Astrocyte (in vitro differentiated cells and primary cell): ENCODE results near the gene SLC10A2. TPM values are rescaled to one million over a fixed set of nuclear protein-coding genes. Genes with fewer than 3 reads are reported as not detected.

Experiments used
- DNase-seq: peaks from one replicate; pipeline ENCODE4 v3.0.0-alpha.2; 2010; ENCODE audit warnings: low read depth
- FAIRE-seq: peaks from 2 replicates; lab custom pipeline; 2011; peaks lifted over from hg19 to GRCh38; lab: Jason Lieb, UNC
- H2AFZ ChIP-seq: 2 replicates; pipeline ENCODE4 v1.6.0; 2012; ENCODE audit warnings: low read depth, low read length, inconsistent platforms
- H3K27ac ChIP-seq: 2 replicates; pipeline ENCODE4 v1.5.1; 2011; ENCODE audit warnings: low read depth, low read length, inconsistent platforms
- H3K27me3 ChIP-seq: 2 replicates; pipeline ENCODE4 v1.6.0; 2011; ENCODE audit warnings: low read length, inconsistent platforms; ENCODE audit not compliant: insufficient read depth
- H3K36me3 ChIP-seq: 2 replicates; pipeline ENCODE4 v1.5.1; 2011; ENCODE audit warnings: low read length, inconsistent platforms; ENCODE audit not compliant: insufficient read depth
- H3K4me1 ChIP-seq: 2 replicates; pipeline ENCODE4 v1.5.1; 2011; ENCODE audit warnings: low read length, inconsistent platforms; ENCODE audit not compliant: insufficient read depth
- H3K4me2 ChIP-seq: 2 replicates; pipeline ENCODE4 v1.6.0; 2012; ENCODE audit warnings: low read length, inconsistent platforms
- H3K4me3 ChIP-seq: 2 replicates; pipeline ENCODE4 v1.5.1; 2011; ENCODE audit warnings: low read depth, mild to moderate bottlenecking, low read length, inconsistent platforms; ENCODE audit not compliant: insufficient read depth
- H3K79me2 ChIP-seq: 2 replicates; pipeline ENCODE4 v1.6.0; 2012; ENCODE audit warnings: mild to moderate bottlenecking, low read length, inconsistent platforms; ENCODE audit not compliant: insufficient read depth
- H3K9ac ChIP-seq: 2 replicates; pipeline ENCODE4 v1.6.0; 2012; ENCODE audit warnings: mild to moderate bottlenecking, low read length, inconsistent platforms
- H3K9me3 ChIP-seq: 2 replicates; pipeline ENCODE4 v1.5.1; 2012; ENCODE audit warnings: low read depth, mild to moderate bottlenecking, low read length, inconsistent platforms; ENCODE audit not compliant: insufficient read depth
- H4K20me1 ChIP-seq: 2 replicates; pipeline ENCODE4 v1.6.0; 2012; ENCODE audit warnings: low read length, inconsistent platforms; ENCODE audit not compliant: insufficient read depth
- H3K27ac Mint-ChIP-seq: one replicate; pipeline ENCODE4 v1.8.0; 2021; ENCODE audit warnings: mild to moderate bottlenecking, mixed read lengths; ENCODE audit not compliant: unreplicated experiment
- H3K27me3 Mint-ChIP-seq: one replicate; pipeline ENCODE4 v1.8.0; 2021; ENCODE audit warnings: low read depth, mixed read lengths; ENCODE audit not compliant: unreplicated experiment
- H3K36me3 Mint-ChIP-seq: one replicate; pipeline ENCODE4 v1.8.0; 2021; ENCODE audit warnings: low read depth, mixed read lengths; ENCODE audit not compliant: unreplicated experiment
- H3K4me1 Mint-ChIP-seq: one replicate; pipeline ENCODE4 v1.8.0; 2021; ENCODE audit warnings: low read depth, mixed read lengths; ENCODE audit not compliant: unreplicated experiment
- H3K4me3 Mint-ChIP-seq: one replicate; pipeline ENCODE4 v1.8.0; 2021; ENCODE audit warnings: mild to moderate bottlenecking, moderate library complexity, mixed read lengths; ENCODE audit not compliant: unreplicated experiment
- H3K9me3 Mint-ChIP-seq: one replicate; pipeline ENCODE4 v1.8.0; 2021; ENCODE audit warnings: mild to moderate bottlenecking, mixed read lengths; ENCODE audit not compliant: unreplicated experiment
- CTCF ChIP-seq: IDR thresholded peaks from 2 replicates; pipeline ENCODE4 v1.5.1; 2011; ENCODE audit warnings: low read depth, mild to moderate bottlenecking, inconsistent platforms, low read length, moderate library complexity; ENCODE audit not compliant: insufficient read depth
- EZH2 ChIP-seq: IDR thresholded peaks from 2 replicates; pipeline ENCODE4 v1.6.1; 2012; ENCODE audit warnings: mild to moderate bottlenecking, low read length, inconsistent platforms; ENCODE audit not compliant: insufficient read depth
- total RNA-seq: library from RNA; stranded (reverse); gene quantifications from 2 replicates; pipeline ENCODE4 v1.2.1, GENCODE V29; 2021

Gene SLC10A2
- total RNA-seq, 1 donor from 2014 or later = not detected

GRCh38 chr13:103056008-103056407 is 10.2 kb downstream of the SLC10A2 start:
- Mint-ChIP-seq H3K27me3 (no peaks in the 10 kb centered on the region), H3K4me3 (no peak overlapping the region), H3K27ac (no peak overlapping the region), H3K36me3 (peaks cover 2% of the 10 kb centered on the region), H3K4me1 (no peaks in the 10 kb centered on the region), H3K9me3 (peaks cover 17% of the 10 kb centered on the region)
- H3K9me3 ChIP-seq = peaks cover 6% of the 10 kb centered on the region
- H3K36me3 ChIP-seq = no peaks in the 10 kb centered on the region
- no peak overlapping the region for H2AFZ ChIP-seq
- no peaks in the 10 kb centered on the region for H4K20me1 ChIP-seq
- DNase-seq (no peak), FAIRE-seq (no peak)
- TF ChIP-seq EZH2 (no peak), CTCF (no peak)
- no peaks in the 10 kb centered on the region for H3K27me3 ChIP-seq
- no peak overlapping the region for H3K9ac ChIP-seq
- H3K4me3 ChIP-seq = no peak overlapping the region
- no peaks in the 10 kb centered on the region for H3K79me2 ChIP-seq
- H3K4me2 ChIP-seq = no peak overlapping the region
- H3K4me1 ChIP-seq = no peaks in the 10 kb centered on the region
- H3K27ac ChIP-seq = no peak overlapping the region

- Histone ChIP-seq H3K4me1 (no peaks in the 10 kb centered on the region), H4K20me1 (no peaks in the 10 kb centered on the region), H3K9me3 (peaks cover 6% of the 10 kb centered on the region), H2AFZ (no peak overlapping the region), H3K4me2 (no peak overlapping the region), H3K27me3 (no peaks in the 10 kb centered on the region), H3K79me2 (no peaks in the 10 kb centered on the region), H3K9ac (no peak overlapping the region), H3K36me3 (no peaks in the 10 kb centered on the region), H3K4me3 (no peak overlapping the region), H3K27ac (no peak overlapping the region)
- FAIRE-seq (no peak), DNase-seq (no peak)
- Mint-ChIP-seq H3K4me3 (no peak overlapping the region), H3K4me1 (no peaks in the 10 kb centered on the region), H3K9me3 (peaks cover 17% of the 10 kb centered on the region), H3K27me3 (no peaks in the 10 kb centered on the region), H3K36me3 (peaks cover 2% of the 10 kb centered on the region), H3K27ac (no peak overlapping the region)
- TF ChIP-seq EZH2 (no peak), CTCF (no peak)
Observed at GRCh38 chr13:103055166-103055565, 11.1 kb downstream of the SLC10A2 start.

- Mint-ChIP-seq H3K27ac (no peak overlapping the region), H3K9me3 (no peaks in the 10 kb centered on the region), H3K4me3 (no peak overlapping the region), H3K27me3 (no peaks in the 10 kb centered on the region), H3K4me1 (no peaks in the 10 kb centered on the region), H3K36me3 (no peaks in the 10 kb centered on the region)
- Histone ChIP-seq H3K9me3 (no peaks in the 10 kb centered on the region), H3K36me3 (no peaks in the 10 kb centered on the region), H3K9ac (no peak overlapping the region), H3K79me2 (no peaks in the 10 kb centered on the region), H3K27me3 (no peaks in the 10 kb centered on the region), H3K27ac (no peak overlapping the region), H3K4me2 (no peak overlapping the region), H3K4me1 (no peaks in the 10 kb centered on the region), H3K4me3 (no peak overlapping the region), H2AFZ (no peak overlapping the region), H4K20me1 (no peaks in the 10 kb centered on the region)
- FAIRE-seq (no peak), DNase-seq (no peak)
- no peak for TF ChIP-seq EZH2
- TF ChIP-seq CTCF = no peak
Observed at GRCh38 chr13:103046676-103047075, 19.5 kb downstream of the SLC10A2 start.
